HG03565 (cell line): ENCODE results near the gene AKAP13.

ENCODE experiments used
- ATAC-seq: cut with Tn5 transposase; IDR thresholded peaks from one replicate; pipeline ENCODE4 v1.9.1; 2021; ENCODE audit warnings: mild to moderate bottlenecking, moderate library complexity; ENCODE audit not compliant: unreplicated experiment

The AKAP13 gene

GRCh38 chr15:85493260-85493659 is 112.9 kb downstream of the AKAP13 start:
- ATAC-seq, result no peak

DNA sequence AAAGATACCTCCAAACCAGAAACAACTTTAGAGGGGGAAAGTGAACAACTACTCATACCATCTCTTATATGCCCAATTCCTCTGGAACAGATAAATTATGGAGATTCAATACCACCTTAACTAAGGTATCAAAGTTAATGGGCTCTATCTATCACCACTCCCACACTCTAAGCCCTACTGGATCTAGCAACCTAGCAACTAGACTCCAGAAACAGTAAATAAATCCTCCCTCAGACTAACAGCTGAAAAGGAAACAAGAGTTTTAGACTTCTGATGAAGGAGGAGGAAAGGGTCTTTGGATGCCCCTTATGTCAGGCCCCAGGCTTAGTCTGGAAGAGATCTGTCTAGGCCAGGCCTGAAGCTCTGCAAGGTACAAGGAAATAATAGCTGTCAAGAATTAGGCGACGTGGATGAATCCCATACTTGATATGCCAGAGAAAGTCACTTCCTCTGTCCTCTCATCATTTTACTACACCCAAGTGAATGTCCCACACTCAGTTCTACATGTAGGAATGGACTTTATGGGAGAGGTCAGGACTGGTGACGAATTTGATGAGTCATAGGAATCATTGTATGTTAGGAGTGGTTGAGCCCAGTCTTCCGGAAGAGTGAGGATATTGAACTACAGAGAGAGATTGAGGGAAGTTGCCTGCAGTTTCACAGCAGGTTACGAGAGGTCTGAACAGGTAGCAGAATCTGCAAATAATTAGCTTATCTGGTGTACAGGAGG is 113.8 kb downstream of the AKAP13 start:
- ATAC-seq, result no peak

GRCh38 chr15:85495096-85495495 is 114.7 kb downstream of the AKAP13 start:
- ATAC-seq, result no peak

DNA sequence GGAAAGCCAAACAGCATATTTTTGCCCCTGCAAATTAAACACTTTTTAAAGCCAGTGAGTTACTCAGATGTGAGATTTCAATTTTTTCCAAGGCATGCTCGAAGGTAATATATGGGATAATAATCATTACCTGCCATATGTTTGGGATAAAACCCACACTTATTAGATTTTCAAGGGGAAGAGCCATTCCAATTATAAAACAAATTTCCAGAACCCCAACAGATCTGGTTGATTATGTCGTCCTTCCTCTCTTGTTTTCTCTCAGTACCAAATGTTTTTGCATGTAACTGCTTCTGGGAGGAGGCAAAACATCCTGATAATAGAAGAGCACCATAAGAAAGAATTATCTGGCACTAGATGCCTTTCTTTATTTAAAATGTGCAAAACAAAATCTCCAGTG is 115.1 kb downstream of the AKAP13 start:
- no peak for ATAC-seq

- no peak for ATAC-seq
Observed at GRCh38 chr15:85496151-85496550, 115.7 kb downstream of the AKAP13 start.

DNA sequence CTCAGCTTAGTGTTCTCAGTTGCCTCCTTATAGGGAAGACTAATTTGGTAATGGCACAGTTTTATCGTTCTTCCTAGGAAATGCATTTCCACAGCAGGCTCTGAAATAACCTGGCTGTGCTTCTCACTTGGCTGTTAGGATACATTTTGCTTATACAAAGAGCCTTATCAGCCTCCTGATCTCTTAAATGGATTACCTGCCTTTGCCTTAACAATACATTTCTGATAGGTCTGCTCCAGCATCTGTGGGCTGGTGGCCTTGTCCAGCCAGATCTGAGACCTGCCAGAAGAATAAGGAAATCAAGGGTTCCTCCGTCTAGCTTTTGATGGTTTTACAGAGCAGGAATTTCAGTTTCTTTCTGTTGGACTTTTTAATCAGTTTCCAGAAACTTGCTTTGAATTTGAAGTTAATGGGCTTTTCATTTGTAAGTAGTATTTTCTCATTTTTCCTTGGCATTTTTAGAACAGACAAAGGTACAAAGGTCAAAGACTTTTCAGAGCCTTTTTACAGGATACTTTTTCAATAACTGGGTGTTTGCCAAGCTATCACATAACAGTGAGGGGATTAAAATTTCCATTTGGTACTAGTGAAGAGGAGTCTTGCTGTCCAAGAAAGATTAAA is 116.3 kb downstream of the AKAP13 start:
- ATAC-seq, result no peak

DNA sequence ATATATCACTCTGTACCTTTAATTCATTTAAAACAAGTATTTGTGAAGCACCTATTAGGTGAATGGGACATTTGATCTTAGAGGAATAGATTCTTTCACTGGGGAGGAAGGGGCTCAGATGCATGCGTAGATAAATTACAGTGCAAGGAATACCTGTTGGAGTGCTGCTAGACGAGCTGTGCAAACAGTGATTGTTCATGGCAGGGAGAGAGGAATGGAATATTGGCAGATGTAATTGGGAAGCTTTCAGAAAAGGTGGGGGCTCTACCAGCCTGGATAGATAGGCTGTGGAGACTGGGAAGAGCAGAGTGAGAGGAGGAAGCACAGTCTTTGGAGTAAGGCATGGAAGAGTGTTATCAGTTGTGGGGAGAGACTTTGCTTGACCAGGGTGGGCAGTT is 116.8 kb downstream of the AKAP13 start:
- no peak for ATAC-seq

DNA sequence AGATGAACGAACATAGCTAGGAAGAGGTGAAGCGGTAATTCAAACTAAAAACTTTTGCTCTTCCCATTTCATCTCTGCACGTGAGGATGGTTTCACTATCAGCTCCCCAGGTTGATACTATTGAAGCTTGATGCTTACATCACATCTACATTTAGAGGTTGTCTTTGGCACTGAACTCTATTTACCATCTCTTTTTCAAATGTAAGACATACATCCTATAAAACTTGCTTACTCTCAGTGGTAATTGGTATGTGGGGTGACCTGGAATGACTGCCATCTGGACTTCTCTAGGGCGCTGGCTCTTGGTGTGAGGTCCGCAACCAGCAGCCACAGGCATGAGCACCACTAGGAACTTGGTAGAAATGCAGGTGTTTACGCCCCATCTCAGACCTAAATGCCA is 118.1 kb downstream of the AKAP13 start:
- ATAC-seq, result no peak

DNA sequence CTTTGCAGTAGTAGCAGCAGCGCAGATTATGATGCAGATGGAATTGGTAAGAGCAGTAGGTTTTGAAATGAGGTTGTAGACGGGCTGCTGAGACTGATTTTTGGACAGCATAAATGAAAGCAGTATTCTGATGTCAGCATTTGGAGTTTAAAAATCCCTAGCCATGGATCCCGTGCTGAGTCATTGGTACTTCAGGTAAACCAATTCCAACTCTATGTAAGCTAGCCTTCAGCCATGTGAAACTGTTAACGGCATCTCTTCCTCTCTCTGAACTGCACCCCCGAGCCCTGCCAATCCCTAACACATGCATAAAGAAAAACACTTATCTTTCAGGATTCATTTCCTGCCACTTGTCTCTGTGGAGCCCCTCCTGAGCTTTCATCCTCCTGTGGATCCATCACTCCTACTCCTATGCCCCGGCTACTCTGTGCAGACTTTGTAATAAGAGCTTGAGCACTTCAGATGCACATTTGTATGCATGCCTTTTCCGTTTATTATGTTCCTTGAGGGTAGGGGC is 119.0 kb downstream of the AKAP13 start:
- no peak for ATAC-seq

DNA sequence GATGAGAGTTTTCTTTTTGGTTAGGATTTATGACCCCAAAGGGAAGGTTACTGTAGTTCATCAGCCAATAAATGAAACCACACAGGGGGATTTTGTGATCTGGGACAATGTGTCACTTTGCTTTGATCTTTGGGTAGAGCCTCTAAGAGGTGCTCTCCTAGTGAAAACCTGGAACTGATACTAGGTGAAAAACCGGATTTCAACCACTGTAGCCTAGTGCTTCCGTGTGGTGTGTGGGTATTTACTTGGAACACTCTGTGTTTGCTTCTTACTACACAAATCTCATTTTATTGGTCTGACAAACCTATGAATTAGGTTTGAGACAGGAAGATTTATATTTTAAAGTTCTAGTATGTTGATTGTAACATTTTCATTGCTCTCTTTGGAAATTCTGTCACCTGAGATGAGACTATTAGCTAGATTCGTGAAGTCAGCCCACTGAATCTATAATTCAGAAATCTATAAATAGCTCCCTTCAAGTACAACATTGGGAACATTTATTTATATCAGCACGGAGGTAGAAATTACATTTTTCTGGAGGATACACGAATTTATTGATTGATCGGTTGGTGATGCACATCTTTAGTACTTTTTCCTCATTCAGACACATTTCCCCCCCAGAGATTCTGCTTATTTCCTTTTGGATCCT is 119.8 kb downstream of the AKAP13 start:
- no peak for ATAC-seq

GRCh38 chr15:85500729-85501128 is 120.3 kb downstream of the AKAP13 start:
- ATAC-seq, result no peak

- ATAC-seq, result no peak
Observed at GRCh38 chr15:85501574-85501973, 121.2 kb downstream of the AKAP13 start.

- no peak for ATAC-seq
Observed at GRCh38 chr15:85503151-85503799, 122.9 kb downstream of the AKAP13 start.

DNA sequence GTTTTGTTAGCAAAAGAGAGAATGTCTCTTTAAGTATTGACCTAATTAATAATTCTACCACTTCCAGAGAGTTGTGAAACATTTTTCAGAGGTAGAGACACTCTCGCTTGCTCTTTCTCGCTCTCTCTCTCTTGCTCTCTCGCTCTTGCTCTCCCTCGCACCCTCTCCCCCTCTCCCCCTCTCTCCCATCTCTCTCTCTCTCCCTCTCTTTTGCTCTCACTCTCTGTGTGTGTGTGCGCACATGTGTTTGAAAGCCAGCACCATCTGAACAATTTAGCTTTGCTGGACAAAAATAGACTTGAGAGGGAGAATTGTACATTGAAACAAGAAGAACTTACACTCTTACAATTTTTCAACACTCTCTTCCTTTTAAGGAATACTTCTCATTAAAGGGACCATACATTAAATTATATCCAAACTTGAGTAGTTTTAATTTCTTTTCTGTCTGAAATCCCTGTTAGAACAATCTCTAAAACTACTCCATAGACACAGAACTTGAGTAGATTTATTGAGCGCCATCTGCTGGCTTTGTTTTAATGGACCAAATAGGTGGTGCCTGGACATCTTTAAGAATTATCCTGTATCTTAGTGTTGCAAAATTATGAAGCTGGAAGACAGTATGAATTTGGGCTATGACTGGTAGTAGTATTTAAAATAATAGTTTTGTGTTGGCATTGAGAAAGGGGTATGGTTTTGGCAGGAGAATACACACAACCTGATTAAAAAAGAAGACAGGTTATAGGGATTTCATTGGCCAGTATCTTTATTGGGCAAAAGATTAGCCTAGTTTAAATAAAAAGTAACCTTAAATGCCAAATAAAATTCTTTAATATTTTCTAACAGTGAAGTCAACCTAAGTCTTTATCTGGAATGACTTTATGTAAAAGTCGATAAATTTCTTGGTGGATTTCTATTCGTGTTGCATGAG is 124.6 kb downstream of the AKAP13 start:
- ATAC-seq, result no peak

- no peak for ATAC-seq
Observed at GRCh38 chr15:85507114-85507513, 126.7 kb downstream of the AKAP13 start.

DNA sequence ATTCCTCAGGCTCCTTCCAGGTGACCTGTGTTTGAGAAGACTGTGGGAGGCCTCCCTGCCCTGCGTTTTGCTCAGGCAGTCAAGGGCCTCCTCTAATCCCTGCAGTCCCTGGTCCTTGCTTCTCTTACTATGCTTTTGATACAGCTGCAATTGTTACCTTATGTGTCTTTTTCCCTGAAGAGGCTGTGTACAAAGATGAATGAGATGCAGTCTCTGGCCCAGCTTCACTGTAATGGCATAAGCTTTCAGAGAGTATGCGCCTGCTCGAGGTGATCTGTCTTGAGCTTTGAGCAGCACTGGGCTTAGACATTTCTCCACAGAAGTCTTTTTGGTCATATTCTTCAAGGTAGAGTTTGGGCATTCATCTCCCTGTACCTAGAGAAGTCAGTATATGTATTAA is 129.6 kb downstream of the AKAP13 start:
- no peak for ATAC-seq

DNA sequence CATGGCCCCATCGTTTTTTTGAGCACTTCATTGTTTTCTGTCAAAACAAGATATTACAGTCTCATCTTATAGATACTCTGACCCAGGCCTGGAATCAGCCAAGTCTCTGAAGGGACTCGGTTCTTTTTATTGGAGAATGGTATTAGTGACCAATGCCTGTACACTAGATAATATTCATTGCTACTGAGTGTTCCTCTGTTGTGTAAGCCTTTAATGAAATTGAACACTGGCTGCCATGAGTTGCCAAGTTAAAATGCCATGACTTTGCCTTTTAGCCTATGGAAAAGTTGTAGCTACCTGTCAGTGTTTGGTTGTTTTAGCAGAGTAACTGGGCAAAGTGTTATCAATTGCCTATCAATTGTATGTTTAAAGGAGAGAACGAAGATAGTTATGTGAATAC is 134.0 kb downstream of the AKAP13 start:
- no peak for ATAC-seq

DNA sequence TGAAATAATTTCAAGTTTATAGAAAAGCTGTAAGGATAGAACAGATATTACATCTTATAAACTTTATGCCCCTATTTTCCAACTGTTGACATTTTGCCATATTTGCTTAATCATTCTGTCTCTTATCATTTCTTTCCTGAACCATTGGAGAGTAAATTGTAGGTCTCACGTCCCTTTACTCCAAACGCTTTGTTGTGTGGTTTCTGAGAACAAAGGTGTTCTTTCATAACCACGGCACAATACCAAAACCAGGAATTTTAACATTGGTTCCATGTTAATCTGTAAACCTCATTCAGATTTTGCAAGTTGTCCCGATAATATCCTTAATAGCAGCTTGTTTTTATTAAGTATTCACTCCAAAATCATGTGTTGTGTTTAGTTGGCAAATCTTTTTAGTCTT is 134.8 kb downstream of the AKAP13 start:
- ATAC-seq, result no peak

DNA sequence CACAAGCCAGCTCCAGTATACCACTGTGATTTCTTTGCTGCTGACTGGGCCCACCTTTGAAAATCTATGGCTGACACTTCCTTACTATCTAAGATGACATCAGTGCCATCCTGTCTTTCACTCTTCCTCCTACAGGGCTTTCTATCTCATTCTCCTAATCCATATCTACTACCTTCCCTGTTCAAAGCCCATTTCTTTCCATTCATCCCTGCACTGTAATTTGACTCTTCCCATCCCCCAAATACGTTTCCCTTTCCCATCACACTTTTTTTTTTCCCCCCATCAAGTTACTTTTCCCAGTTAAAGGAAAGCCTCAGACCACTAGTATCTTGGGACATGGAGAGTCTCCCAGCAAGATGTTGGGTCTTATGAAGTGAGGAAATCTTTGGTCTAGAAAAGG is 136.7 kb downstream of the AKAP13 start:
- ATAC-seq, result no peak

- ATAC-seq, result no peak
Observed at GRCh38 chr15:85518979-85519761, 138.8 kb downstream of the AKAP13 start.
